Measurements from ENCODE around the gene SOHLH2. TPM values are rescaled to one million over a fixed set of nuclear protein-coding genes. Genes with fewer than 3 reads are reported as not detected.
A peak's percentile ranks its signal among the peaks of the same experiment; 100 is the strongest.

Gene SOHLH2
- total RNA-seq, 1 experiment from 2014 or later: 0.37 TPM

GRCh38 chr13:36133950-36134626 lies 80.3 kb downstream of the SOHLH2 start:
- H3K9me3 ChIP-seq (replicated peaks): no peaks in the 10 kb centered on the region
- no peak overlapping the region for H3K27ac ChIP-seq
- H3K27me3 ChIP-seq (replicated peaks): peaks cover 14% of the 10 kb centered on the region; the same call in 1 of the 2 replicates
- H3K4me3 ChIP-seq: no peak overlapping the region
- H3K4me1 ChIP-seq (replicated peaks): peaks cover 10% of the 10 kb centered on the region
- no peaks in the 10 kb centered on the region for H3K36me3 ChIP-seq
- no peak for DNase-seq (ENCODE audit: low read depth in 1 of 2, low spot score in 2 of 2)

GRCh38 chr13:36132376-36132775 lies 82.0 kb downstream of the SOHLH2 start:
- no peak for DNase-seq (ENCODE audit: low read depth in 1 of 2, low spot score in 2 of 2)
- H3K36me3 ChIP-seq: no peaks in the 10 kb centered on the region
- H3K27me3 ChIP-seq (replicated peaks): peaks cover 14% of the 10 kb centered on the region; the same call in 1 of the 2 replicates
- H3K27ac ChIP-seq: no peak overlapping the region
- H3K9me3 ChIP-seq (replicated peaks): no peaks in the 10 kb centered on the region
- peaks cover 10% of the 10 kb centered on the region for H3K4me1 ChIP-seq (replicated peaks)
- no peak overlapping the region for H3K4me3 ChIP-seq

GRCh38 chr13:36131931-36132297 lies 82.4 kb downstream of the SOHLH2 start:
- Histone ChIP-seq H3K36me3 (no peaks in the 10 kb centered on the region), H3K4me1 (replicated peaks) (peaks cover 10% of the 10 kb centered on the region), H3K27me3 (replicated peaks) (peaks cover 14% of the 10 kb centered on the region; the same call in 1 of the 2 replicates), H3K27ac (no peak overlapping the region), H3K9me3 (replicated peaks) (no peaks in the 10 kb centered on the region), H3K4me3 (no peak overlapping the region)
- no peak for DNase-seq (ENCODE audit: low read depth in 1 of 2, low spot score in 2 of 2)

GRCh38 chr13:36131222-36131930 lies 83.0 kb downstream of the SOHLH2 start, which contains the start of gene DCLK1:
TSS of gene DCLK1 (minus strand) at chr13:36131382.
- Histone ChIP-seq H3K27ac (no peak within 1 kb of the TSS), H3K9me3 (replicated peaks) (no peaks in the 10 kb centered on the region), H3K4me1 (replicated peaks) (peaks cover 10% of the 10 kb centered on the region), H3K4me3 (peak within 1 kb of the TSS; percentile 41), H3K36me3 (no peaks in the 10 kb centered on the region), H3K27me3 (replicated peaks) (peaks cover 14% of the 10 kb centered on the region; the same call in 1 of the 2 replicates)
- peak; percentile 6 to 48 for DNase-seq (ENCODE audit: low read depth in 1 of 2, low spot score in 2 of 2)

- peak; percentile 11 to 42 for DNase-seq (ENCODE audit: low read depth in 1 of 2, low spot score in 2 of 2)
- Histone ChIP-seq H3K27me3 (replicated peaks) (peaks cover 14% of the 10 kb centered on the region; the same call in 1 of the 2 replicates), H3K27ac (no peak overlapping the region), H3K4me1 (replicated peaks) (peaks cover 10% of the 10 kb centered on the region), H3K9me3 (replicated peaks) (no peaks in the 10 kb centered on the region), H3K4me3 (peak overlapping the region; percentile 41), H3K36me3 (no peaks in the 10 kb centered on the region)
These were observed 83.7 kb downstream of the SOHLH2 start for GRCh38 chr13:36130552-36131221.

- Histone ChIP-seq H3K27ac (no peak overlapping the region), H3K4me1 (replicated peaks) (peaks cover 10% of the 10 kb centered on the region), H3K27me3 (replicated peaks) (peaks cover 14% of the 10 kb centered on the region; the same call in 1 of the 2 replicates), H3K9me3 (replicated peaks) (no peaks in the 10 kb centered on the region), H3K4me3 (no peak overlapping the region), H3K36me3 (no peaks in the 10 kb centered on the region)
- no peak for DNase-seq (ENCODE audit: low read depth in 1 of 2, low spot score in 2 of 2)
These were observed 84.2 kb downstream of the SOHLH2 start for GRCh38 chr13:36130193-36130551.

GRCh38 chr13:36129539-36129938 lies 84.8 kb downstream of the SOHLH2 start:
- Histone ChIP-seq H3K4me1 (replicated peaks) (peaks cover 10% of the 10 kb centered on the region), H3K4me3 (no peak overlapping the region), H3K27me3 (replicated peaks) (peaks cover 14% of the 10 kb centered on the region; the same call in 1 of the 2 replicates), H3K36me3 (no peaks in the 10 kb centered on the region), H3K27ac (no peak overlapping the region), H3K9me3 (replicated peaks) (no peaks in the 10 kb centered on the region)
- DNase-seq (ENCODE audit: low read depth in 1 of 2, low spot score in 2 of 2): no peak

GRCh38 chr13:36126491-36126890 lies 87.9 kb downstream of the SOHLH2 start:
- Histone ChIP-seq H3K4me1 (replicated peaks) (peaks cover 15% of the 10 kb centered on the region), H3K9me3 (replicated peaks) (no peaks in the 10 kb centered on the region), H3K27ac (no peak overlapping the region), H3K36me3 (no peaks in the 10 kb centered on the region), H3K27me3 (replicated peaks) (peaks cover 10% of the 10 kb centered on the region; the same call in 1 of the 2 replicates), H3K4me3 (no peak overlapping the region)
- no peak for DNase-seq (ENCODE audit: low read depth in 1 of 2, low spot score in 2 of 2)

- H3K4me1 ChIP-seq (replicated peaks): peaks cover 12% of the 10 kb centered on the region
- no peaks in the 10 kb centered on the region for H3K36me3 ChIP-seq
- no peak overlapping the region for H3K27ac ChIP-seq
- H3K4me3 ChIP-seq: no peak overlapping the region
- no peak for DNase-seq (ENCODE audit: low read depth in 1 of 2, low spot score in 2 of 2)
- 0 out of 2 replicates have a peak, but pooled peaks cover 7% of the 10 kb centered on the region for H3K27me3 ChIP-seq (replicated peaks)
- no peaks in the 10 kb centered on the region for H3K9me3 ChIP-seq (replicated peaks)
These were observed 88.5 kb downstream of the SOHLH2 start for GRCh38 chr13:36125841-36126240.

- Histone ChIP-seq H3K4me3 (no peak overlapping the region), H3K27me3 (replicated peaks) (no peaks in the 10 kb centered on the region), H3K27ac (no peak overlapping the region), H3K36me3 (no peaks in the 10 kb centered on the region), H3K9me3 (replicated peaks) (no peaks in the 10 kb centered on the region), H3K4me1 (replicated peaks) (peaks cover 6% of the 10 kb centered on the region)
- DNase-seq (ENCODE audit: low read depth in 1 of 2, low spot score in 2 of 2): peak; percentile 65 to 72
These were observed 90.0 kb downstream of the SOHLH2 start for GRCh38 chr13:36124236-36124822.

Other genes with a start within 250 kb of the SOHLH2 start
- 2.2 and 3.7 TPM in 2 replicates for gene DCLK1, start 83.2 kb downstream of the SOHLH2 start, total RNA-seq (2014; rRNA removed; shearing (Covaris generic))
- 1.4 and 5.0 TPM in 2 replicates for gene CCDC169, start 83.3 kb upstream of the SOHLH2 start, total RNA-seq (2014; rRNA removed; shearing (Covaris generic))
- gene SPART, start 131.8 kb upstream of the SOHLH2 start, total RNA-seq (2014; rRNA removed; shearing (Covaris generic)): 64.1 and 94.7 TPM in 2 replicates
- gene CCNA1, start 217.9 kb upstream of the SOHLH2 start, total RNA-seq (2014; rRNA removed; shearing (Covaris generic)): 0.39 and 0.75 TPM in 2 replicates